Right forelimb (tissue), 1 donor: ENCODE results near the gene CACNA1H.
"Not testable (repeated sequence)": the region's sequence is repeated elsewhere in the genome, so short reads cannot be mapped to it uniquely, and the experiment has no call there.

Experiments
- DNase-seq: peaks from one replicate; pipeline ENCODE4 v3.0.0-alpha.2; 2018

CACNA1H gene

DNA sequence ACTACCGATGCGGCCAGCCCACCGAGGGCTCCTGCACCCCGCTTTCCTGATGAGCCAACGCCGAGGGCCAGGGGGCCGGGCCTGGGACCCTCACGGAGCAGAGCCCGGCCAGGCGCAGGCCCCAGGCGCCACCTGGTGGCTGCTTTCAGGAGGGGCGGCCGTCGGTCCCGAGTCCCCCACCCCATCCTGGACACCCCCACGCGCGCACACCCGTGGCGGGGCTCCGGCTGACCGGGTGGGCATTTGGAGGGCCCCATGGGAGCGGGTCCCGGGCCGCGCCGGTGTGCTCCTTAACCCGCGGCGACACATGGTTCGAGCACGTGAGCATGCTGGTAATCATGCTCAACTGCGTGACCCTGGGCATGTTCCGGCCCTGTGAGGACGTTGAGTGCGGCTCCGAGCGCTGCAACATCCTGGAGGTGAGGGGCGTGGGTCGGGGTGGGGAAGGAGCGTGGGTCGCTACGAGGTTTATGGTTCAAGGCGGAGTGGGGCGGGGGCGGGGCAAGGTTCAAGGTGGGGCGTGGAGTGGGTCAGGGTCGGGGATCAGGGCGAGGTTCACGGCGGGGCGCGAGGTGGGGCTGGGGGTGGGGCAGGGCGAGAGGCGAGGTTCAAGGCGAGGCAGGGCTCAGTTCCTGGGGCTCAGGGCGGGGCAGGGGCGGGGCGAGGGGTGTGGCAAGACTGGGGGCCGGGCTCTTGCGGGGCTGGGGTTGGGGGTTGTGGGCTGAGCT lies 41.9 kb downstream of the CACNA1H start:
- peak; percentile 61 for DNase-seq

- no peak for DNase-seq
Observed at GRCh38 chr16:1195393-1195666, 42.4 kb downstream of the CACNA1H start.

DNA sequence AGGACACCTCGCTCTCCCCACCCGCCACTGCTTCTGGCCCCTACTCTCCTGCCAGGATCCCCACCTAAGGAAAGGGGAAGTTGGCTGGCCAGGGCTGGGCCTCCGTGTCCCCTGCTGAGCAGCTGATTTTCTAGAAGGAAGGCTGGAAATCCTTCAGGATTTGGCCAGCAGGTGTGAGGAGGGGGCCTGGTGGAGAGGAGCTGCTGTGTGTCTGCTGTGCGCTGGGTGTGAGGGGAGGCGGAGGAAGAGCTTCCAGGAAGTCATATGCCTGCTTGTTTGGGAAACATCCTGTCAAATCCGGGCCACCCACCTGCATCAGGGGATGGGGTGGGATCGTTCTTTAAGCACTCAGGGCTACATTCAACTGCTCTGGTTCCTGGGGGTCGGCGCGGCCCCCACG lies 43.6 kb downstream of the CACNA1H start:
- no peak for DNase-seq

- no peak for DNase-seq
Observed at GRCh38 chr16:1197237-1197866, 44.4 kb downstream of the CACNA1H start.

GRCh38 chr16:1198194-1198593 lies 45.3 kb downstream of the CACNA1H start:
- DNase-seq = no peak

DNA sequence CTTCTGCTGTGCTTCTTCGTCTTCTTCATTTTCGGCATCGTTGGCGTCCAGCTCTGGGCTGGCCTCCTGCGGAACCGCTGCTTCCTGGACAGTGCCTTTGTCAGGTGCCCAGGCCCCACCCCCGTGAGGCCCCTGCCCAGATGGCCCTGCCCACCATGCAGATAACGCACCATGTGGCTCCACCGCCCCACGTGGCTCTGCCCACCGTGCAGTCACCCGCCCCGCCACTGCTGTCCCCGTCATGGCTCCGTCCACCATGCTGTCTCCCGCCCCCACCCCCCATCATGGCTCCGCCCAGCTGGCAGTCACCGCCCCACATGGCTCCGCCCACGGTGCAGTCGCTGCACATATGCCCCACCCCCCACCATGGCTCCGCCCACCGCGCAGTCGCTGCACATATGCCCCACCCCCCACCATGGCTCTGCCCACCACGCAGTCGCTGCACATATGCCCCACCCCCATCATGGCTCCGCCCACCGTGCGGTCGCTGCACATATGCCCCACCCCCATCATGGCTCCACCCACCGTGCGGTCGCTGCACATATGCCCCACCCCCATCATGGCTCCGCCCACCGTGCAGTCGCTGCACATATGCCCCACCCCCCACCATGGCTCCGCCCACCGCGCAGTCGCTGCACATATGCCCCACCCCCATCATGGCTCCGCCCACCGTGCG lies 45.9 kb downstream of the CACNA1H start:
- DNase-seq = not testable (repeated sequence)

- no peak for DNase-seq
Observed at GRCh38 chr16:1199347-1200013, 46.6 kb downstream of the CACNA1H start.

GRCh38 chr16:1200014-1200627 lies 47.2 kb downstream of the CACNA1H start:
- no peak for DNase-seq

DNA sequence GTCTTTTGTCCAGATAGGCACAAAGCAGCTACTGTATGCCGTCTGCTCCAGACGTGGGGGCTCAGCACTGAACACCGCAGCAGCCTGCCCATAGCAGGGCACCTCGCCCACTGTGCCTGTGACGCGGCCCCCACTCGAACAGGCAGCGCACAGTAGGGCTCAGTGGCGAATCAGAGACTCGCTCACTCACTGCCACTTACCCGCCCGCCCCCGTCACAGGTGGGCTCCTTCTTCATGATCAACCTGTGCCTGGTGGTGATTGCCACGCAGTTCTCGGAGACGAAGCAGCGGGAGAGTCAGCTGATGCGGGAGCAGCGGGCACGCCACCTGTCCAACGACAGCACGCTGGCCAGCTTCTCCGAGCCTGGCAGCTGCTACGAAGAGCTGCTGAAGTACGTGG lies 48.5 kb downstream of the CACNA1H start:
- DNase-seq = no peak

DNA sequence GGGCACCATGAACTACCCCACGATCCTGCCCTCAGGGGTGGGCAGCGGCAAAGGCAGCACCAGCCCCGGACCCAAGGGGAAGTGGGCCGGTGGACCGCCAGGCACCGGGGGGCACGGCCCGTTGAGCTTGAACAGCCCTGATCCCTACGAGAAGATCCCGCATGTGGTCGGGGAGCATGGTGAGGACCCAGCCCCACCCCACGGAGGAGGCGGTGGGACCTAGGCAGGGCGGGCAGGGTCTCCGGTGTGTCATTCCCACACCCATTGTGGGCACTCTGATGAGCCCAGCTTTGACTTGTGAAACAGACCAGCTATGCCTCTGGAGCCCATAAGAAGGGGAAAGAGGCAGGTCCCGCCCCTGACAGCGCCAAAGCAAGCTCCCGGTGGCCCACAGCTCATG lies 49.4 kb downstream of the CACNA1H start:
- DNase-seq = no peak

- no peak for DNase-seq
Observed at GRCh38 chr16:1204933-1205332, 52.0 kb downstream of the CACNA1H start.

DNA sequence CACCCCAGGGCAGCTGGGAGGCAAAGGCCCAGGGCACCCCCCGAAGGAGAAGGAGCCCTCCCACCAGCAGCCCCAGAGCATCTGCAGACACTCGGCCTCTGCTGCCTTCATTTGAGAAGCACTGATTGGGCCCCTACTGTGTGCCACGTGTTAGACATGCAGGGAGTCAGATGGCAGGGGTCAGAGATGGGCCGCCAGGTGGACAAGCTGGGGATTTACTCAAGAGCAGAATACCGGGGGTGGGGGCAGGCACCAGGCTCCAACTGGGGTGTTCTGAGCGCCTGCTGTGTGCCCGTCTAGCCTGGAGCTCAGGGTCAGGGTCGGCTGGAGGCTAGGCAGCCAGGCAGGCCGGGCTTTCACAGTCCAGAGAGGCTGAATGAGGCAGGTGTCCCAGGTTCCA lies 53.4 kb downstream of the CACNA1H start:
- DNase-seq = no peak

- no peak for DNase-seq
Observed at GRCh38 chr16:1206786-1207185, 53.9 kb downstream of the CACNA1H start.

GRCh38 chr16:1208239-1208830 lies 55.4 kb downstream of the CACNA1H start:
- DNase-seq = no peak

GRCh38 chr16:1209081-1209480 lies 56.2 kb downstream of the CACNA1H start:
- DNase-seq = no peak

DNA sequence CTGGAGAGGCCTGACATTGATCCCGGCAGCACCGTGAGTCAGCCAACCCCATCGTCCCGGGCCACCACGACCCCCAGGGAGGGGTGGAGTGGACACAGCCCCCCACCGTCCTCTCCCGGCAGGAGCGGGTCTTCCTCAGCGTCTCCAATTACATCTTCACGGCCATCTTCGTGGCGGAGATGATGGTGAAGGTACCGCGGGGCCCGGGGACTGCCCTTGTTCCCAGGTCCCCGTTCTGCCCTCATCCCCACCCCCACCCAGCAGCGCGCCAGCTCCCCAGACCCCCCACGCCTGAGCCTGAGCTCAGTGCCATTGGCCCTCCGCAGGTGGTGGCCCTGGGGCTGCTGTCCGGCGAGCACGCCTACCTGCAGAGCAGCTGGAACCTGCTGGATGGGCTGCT lies 57.6 kb downstream of the CACNA1H start:
- DNase-seq = no peak

GRCh38 chr16:1211451-1212268 lies 58.8 kb downstream of the CACNA1H start:
- DNase-seq = no peak

DNA sequence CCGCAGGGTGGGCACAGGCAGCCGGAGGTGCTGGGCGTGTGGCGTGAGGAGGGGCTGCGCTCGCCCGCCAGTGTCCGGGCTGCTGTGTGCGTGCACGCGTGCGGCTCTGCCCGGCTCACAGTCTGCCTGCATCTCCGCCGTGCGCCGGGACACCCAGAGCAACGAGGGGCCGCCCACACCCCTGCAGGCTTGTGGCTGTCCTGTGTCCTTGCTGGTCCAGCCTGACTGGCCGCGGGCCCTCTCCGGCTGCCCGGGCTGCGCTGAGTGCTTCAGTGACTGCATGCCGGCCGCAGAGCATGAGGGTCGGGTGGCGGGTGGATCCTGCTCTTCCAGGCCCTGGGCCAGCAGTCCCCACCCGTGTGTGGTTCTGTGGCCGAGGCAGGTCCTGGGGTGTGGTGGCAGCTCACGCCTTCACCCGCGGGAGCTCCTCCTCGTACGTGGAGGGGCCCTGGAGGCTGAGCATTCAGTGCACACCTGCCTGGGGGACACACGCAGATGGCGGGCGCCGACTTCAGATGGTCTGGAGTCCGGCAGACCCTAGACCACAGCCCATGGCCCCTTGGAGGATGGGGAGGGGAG lies 59.8 kb downstream of the CACNA1H start:
- no peak for DNase-seq

- DNase-seq = no peak
Observed at GRCh38 chr16:1213231-1213630, 60.3 kb downstream of the CACNA1H start.

- DNase-seq = no peak
Observed at GRCh38 chr16:1213796-1214372, 61.0 kb downstream of the CACNA1H start.

GRCh38 chr16:1214719-1215118 lies 61.8 kb downstream of the CACNA1H start:
- DNase-seq = no peak
